CD4-positive, CD25-positive, alpha-beta regulatory T cell (primary cell): ENCODE results near the gene HELT. TPM values are rescaled to one million over a fixed set of nuclear protein-coding genes. Genes with fewer than 3 reads are reported as not detected.
"Not testable (repeated sequence)": the region's sequence is repeated elsewhere in the genome, so short reads cannot be mapped to it uniquely, and the experiment has no call there.

Experiments used
- ATAC-seq, 2 donors: fragments of 150-1000 bp; cut with Tn5 transposase; one replicate each; pipeline ENCODE4 v1.10.0; 2021; ENCODE audit warnings: low read depth in 2 of 2, moderate number of reproducible peaks in 2 of 2, moderate library complexity in 1 of 2
- DNase-seq, 3 donors: peaks; one replicate each; pipeline versions ENCODE4 v3.0.0 to v3.0.0-alpha.2; 2012 to 2022; ENCODE audit warnings: mixed read lengths in 1 of 3
- H3K27ac ChIP-seq: one replicate; pipeline ENCODE4 v1.7.0; 2013; ENCODE audit warnings: mild to moderate bottlenecking, low read length; ENCODE audit not compliant: insufficient read depth, poor library complexity, severe bottlenecking
- H3K27me3 ChIP-seq: one replicate; pipeline ENCODE4 v1.7.0; 2013; ENCODE audit warnings: low read length; ENCODE audit not compliant: control insufficient read depth, insufficient read depth
- H3K36me3 ChIP-seq: one replicate; pipeline ENCODE4 v1.7.0; 2013; ENCODE audit warnings: mild to moderate bottlenecking, low read length, moderate library complexity; ENCODE audit not compliant: control insufficient read depth, insufficient read depth
- H3K4me1 ChIP-seq: 2 replicates; pipeline ENCODE4 v1.7.0; 2013; ENCODE audit warnings: mild to moderate bottlenecking, low read length; ENCODE audit not compliant: insufficient read depth, control insufficient read depth, poor library complexity, severe bottlenecking
- H3K4me3 ChIP-seq: one replicate; pipeline ENCODE4 v1.7.0; 2013; ENCODE audit warnings: low read depth, mild to moderate bottlenecking, low read length, moderate library complexity
- H3K9me3 ChIP-seq, 2 experiments: 1 replicate in 1 of 2; 2 replicates in 1 of 2; pipeline ENCODE4 v1.7.0; 2013; ENCODE audit warnings: low read length in 2 of 2, mild to moderate bottlenecking in 1 of 2, moderate library complexity in 1 of 2; ENCODE audit not compliant: control insufficient read depth in 2 of 2
- H3K27ac Mint-ChIP-seq, 3 donors: one replicate each; pipeline ENCODE4 v1.8.0; 2020 to 2022; ENCODE audit warnings: mild to moderate bottlenecking in 3 of 3, mixed read lengths in 3 of 3, moderate library complexity in 2 of 3
- H3K27me3 Mint-ChIP-seq: one replicate; pipeline ENCODE4 v1.8.0; 2022; ENCODE audit warnings: mild to moderate bottlenecking, mixed read lengths
- H3K36me3 Mint-ChIP-seq: one replicate; pipeline ENCODE4 v1.8.0; 2020; ENCODE audit warnings: mixed read lengths
- H3K4me1 Mint-ChIP-seq, 4 donors: one replicate each; pipeline ENCODE4 v1.8.0; 2020 to 2022; ENCODE audit warnings: mixed read lengths in 4 of 4, mild to moderate bottlenecking in 1 of 4
- H3K4me3 Mint-ChIP-seq, 4 donors: one replicate each; pipeline ENCODE4 v1.8.0; 2020 to 2022; ENCODE audit warnings: mild to moderate bottlenecking in 4 of 4, mixed read lengths in 4 of 4, moderate library complexity in 3 of 4
- H3K9me3 Mint-ChIP-seq, 7 donors: one replicate each; pipeline ENCODE4 v1.8.0; 2020 to 2022; ENCODE audit warnings: mixed read lengths in 7 of 7, mild to moderate bottlenecking in 3 of 7, moderate library complexity in 2 of 7
- polyA plus RNA-seq, 4 donors: library from polyadenylated mRNA; unstranded; fragments of 300-500 nt; fragmentation: Illumina TruSeq; gene quantifications; one replicate each; pipeline ENCODE4 v1.2.3, GENCODE V29; 2021
- total RNA-seq: library from RNA; stranded (reverse); gene quantifications from one replicate; pipeline ENCODE4 v1.2.3, GENCODE V29; 2022

Gene HELT
- total and polyA plus RNA-seq, 5 donors from 2014 or later, result not detected

DNA sequence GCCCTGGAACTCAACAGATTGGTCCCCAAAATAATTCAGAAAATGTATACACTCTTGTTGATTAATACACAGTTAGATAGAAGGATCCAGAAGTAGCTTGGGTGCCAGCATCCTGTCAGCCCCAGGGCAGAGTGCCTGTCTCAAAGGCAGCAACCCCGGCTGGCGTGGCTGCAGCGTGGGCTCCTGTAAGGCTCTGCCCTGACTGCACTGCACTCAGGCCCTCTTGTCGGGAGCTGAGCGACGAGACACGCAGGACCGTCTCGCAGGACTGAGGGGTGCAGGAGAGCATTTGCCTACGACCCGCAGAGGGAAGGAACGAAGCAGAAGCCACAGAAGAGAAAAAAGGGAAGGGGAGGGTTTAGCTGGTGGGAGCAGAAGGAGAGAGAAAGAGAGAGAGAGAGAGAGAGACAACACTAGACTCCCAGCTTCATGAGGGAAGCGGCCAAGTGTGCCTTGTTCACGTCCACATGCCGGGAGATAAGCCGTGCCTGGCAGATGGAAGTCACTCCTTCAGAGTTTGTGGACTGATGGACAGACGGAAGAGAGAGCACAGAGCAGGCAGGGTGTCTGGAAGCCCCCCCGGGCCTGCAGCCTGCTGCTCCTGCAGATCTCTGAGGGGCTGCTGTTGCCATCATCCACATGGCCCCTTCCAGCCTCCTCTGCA is 38.7 kb upstream of the HELT start:
- H3K36me3 Mint-ChIP-seq, result no peaks in the 10 kb centered on the region
- Histone ChIP-seq H3K4me1 (peaks cover 15% of the 10 kb centered on the region), H3K36me3 (no peaks in the 10 kb centered on the region), H3K27me3 (peaks cover 2% of the 10 kb centered on the region), H3K27ac (no peak overlapping the region), H3K4me3 (no peak overlapping the region), H3K9me3 (no peaks in the 10 kb centered on the region)
- DNase-seq, result no peak
- ATAC-seq, result no peak
- H3K4me3 Mint-ChIP-seq, result no peak overlapping the region
- peaks cover 0 to 2% (median 0%) of the 10 kb centered on the region in 7 donors for H3K9me3 Mint-ChIP-seq
- H3K27ac Mint-ChIP-seq, result no peak overlapping the region
- H3K4me1 Mint-ChIP-seq, result peaks cover 0 to 5% (median 1%) of the 10 kb centered on the region in 4 donors
- no peaks in the 10 kb centered on the region for H3K27me3 Mint-ChIP-seq

DNA sequence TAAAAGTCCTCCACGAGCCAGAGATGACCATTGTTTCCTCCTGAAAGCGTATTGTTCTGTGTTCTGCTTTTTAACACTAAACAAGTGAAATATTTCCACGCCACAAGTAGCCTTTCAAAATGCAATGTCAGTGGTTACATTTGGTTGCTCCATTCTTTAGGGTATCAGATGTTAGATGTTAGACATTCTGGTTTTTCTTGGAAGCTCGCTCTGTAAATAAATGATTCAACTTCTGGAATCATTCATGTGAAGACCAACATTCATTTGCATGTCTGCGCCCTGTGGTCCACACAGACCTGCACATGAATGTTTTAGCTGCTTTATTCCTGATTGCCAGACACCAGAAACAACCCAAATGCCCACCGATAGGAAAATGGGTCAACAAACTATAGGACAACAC is 38.0 kb upstream of the HELT start:
- no peak overlapping the region for H3K4me3 ChIP-seq
- no peaks in the 10 kb centered on the region for H3K36me3 ChIP-seq
- ATAC-seq (no peak), DNase-seq (no peak)
- no peak overlapping the region for H3K4me3 Mint-ChIP-seq
- H3K27ac ChIP-seq, result no peak overlapping the region
- no peaks in the 10 kb centered on the region for H3K36me3 Mint-ChIP-seq
- H3K27me3 Mint-ChIP-seq, result no peaks in the 10 kb centered on the region
- H3K9me3 Mint-ChIP-seq, result peaks cover 0 to 2% (median 0%) of the 10 kb centered on the region in 7 donors
- H3K27ac Mint-ChIP-seq, result no peak overlapping the region
- peaks cover 15% of the 10 kb centered on the region for H3K4me1 ChIP-seq
- peaks cover 0 to 5% (median 1%) of the 10 kb centered on the region in 4 donors for H3K4me1 Mint-ChIP-seq
- H3K27me3 ChIP-seq, result peaks cover 2% of the 10 kb centered on the region
- H3K9me3 ChIP-seq, result no peaks in the 10 kb centered on the region

DNA sequence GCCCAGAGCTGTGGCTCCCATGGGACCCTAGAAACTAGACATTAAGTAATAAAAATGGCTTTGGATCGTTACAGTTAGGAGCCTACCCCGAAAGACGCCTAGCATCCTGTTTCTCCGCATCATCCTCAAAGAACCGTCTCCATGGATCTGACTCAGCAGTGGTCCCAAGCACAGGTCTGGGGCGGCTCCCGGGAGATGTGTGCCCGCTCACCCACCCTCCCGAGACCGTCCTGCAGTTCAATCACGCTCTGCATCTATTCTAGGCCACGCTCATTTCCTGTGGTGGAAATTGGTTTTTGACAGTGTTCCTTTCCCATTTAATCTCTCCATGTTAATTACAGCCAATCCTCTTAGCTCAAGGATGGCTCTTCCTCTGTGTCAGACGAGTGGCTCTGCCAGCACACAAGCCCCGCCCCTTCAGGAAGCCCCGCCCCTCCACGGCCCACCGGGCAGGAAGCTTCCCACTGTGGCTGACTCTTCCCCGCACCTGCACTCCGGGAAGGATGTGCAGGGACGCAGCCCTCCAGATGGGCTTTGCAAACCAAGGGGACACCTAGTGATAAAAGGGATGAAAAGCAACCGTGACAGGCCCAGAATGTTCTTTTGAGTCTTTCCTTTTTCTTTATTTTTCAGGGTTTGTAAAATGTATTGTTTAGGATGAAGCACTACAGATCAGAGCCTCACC is 34.5 kb upstream of the HELT start:
- Mint-ChIP-seq H3K4me1 (peaks cover 0 to 5% (median 1%) of the 10 kb centered on the region in 4 donors), H3K4me3 (no peak overlapping the region), H3K27ac (no peak overlapping the region), H3K36me3 (no peaks in the 10 kb centered on the region), H3K9me3 (no peaks in the 10 kb centered on the region), H3K27me3 (no peaks in the 10 kb centered on the region)
- Histone ChIP-seq H3K4me1 (peaks cover 15% of the 10 kb centered on the region), H3K4me3 (peak overlapping the region; percentile 33), H3K9me3 (no peaks in the 10 kb centered on the region), H3K27ac (no peak overlapping the region), H3K27me3 (peaks cover 2% of the 10 kb centered on the region), H3K36me3 (no peaks in the 10 kb centered on the region)
- peak; percentile 22 to 54 for ATAC-seq
- peak in 2 of 3 donors; percentile 16 to 49 for DNase-seq

DNA sequence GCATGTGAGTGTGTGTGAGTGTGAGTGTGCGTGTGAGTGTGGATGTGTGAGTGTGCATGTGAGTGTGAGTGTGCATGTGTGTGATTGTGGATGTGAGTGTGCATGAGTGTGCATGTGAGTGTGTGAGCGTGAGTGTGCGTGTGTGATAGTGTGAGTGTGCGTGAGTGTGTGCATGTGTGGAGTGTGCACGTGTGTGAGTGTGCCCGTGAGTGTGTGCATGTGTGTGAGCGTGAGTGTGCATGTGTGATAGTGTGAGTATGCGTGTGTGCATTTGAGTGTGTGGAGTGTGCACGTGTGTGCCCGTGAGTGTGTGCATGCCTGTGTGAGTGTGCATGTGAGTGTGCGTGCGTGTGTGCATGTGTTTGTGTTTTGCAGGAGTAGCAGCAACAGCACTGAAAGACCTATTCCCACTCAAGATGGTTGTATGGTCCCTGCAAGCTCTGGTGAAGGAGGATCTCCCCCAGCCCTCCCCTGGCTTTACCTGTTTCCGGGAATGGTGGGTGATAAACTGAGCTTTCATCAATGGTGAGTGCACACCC is 30.7 kb upstream of the HELT start:
- Histone ChIP-seq H3K27ac (no peak overlapping the region), H3K9me3 (no peaks in the 10 kb centered on the region), H3K4me1 (peaks cover 14% of the 10 kb centered on the region), H3K36me3 (no peaks in the 10 kb centered on the region), H3K4me3 (no peak overlapping the region), H3K27me3 (peaks cover 1% of the 10 kb centered on the region)
- Mint-ChIP-seq H3K27ac (no peak overlapping the region), H3K36me3 (no peaks in the 10 kb centered on the region), H3K27me3 (peaks cover 6% of the 10 kb centered on the region), H3K4me3 (no peak overlapping the region), H3K4me1 (peaks cover 0 to 5% (median 0%) of the 10 kb centered on the region in 4 donors), H3K9me3 (no peaks in the 10 kb centered on the region)
- DNase-seq, result no peak
- ATAC-seq, result no peak

DNA sequence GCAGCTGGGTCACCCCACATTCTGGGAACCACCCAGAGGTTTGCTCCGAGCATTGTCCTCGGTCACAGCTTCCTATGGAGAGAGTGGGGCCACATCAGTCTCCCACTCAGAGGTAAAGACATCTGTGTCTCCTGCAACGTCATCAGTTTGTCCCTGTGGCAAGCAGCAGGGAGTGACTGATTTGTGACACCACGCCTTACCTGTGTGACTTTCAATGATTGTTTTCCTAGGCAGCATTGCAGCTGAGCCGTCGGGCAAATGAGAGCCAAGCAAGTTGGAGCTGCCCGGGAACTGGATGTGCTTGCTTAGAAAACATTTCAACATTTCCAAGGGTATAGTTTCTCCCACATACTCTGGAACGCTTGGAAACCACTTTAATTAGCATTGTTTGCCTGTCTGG is 29.7 kb upstream of the HELT start:
- H3K4me1 ChIP-seq, result peaks cover 4% of the 10 kb centered on the region
- no peaks in the 10 kb centered on the region for H3K4me1 Mint-ChIP-seq
- no peak overlapping the region for H3K27ac ChIP-seq
- DNase-seq (no peak), ATAC-seq (no peak)
- no peak overlapping the region for H3K4me3 Mint-ChIP-seq
- no peaks in the 10 kb centered on the region for H3K9me3 ChIP-seq
- H3K36me3 ChIP-seq, result no peaks in the 10 kb centered on the region
- H3K27me3 ChIP-seq, result peaks cover 2% of the 10 kb centered on the region
- peaks cover 6% of the 10 kb centered on the region for H3K27me3 Mint-ChIP-seq
- H3K4me3 ChIP-seq, result no peak overlapping the region
- H3K27ac Mint-ChIP-seq, result no peak overlapping the region
- no peaks in the 10 kb centered on the region for H3K9me3 Mint-ChIP-seq
- H3K36me3 Mint-ChIP-seq, result no peaks in the 10 kb centered on the region

DNA sequence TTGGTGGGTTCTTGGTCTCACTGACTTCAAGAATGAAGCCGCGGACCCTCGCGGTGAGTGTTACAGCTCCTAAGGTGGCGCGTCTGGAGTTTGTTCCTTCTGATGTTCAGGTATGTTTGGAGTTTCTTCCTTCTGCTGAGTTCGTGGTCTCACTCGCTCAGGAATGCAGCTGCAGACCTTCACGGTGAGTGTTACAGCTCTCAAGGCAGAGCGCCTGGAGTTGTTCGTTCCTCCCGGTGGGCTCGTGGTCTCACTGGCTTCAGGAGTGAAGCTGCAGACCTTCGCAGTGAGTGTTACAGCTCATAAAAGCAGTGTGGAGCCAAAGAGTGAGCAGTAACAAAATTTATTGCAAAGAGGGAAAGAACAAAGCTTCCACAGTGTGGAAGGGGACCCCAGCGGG is 29.0 kb upstream of the HELT start:
- DNase-seq, H3K9me3 Mint-ChIP-seq: not testable (repeated sequence)

DNA sequence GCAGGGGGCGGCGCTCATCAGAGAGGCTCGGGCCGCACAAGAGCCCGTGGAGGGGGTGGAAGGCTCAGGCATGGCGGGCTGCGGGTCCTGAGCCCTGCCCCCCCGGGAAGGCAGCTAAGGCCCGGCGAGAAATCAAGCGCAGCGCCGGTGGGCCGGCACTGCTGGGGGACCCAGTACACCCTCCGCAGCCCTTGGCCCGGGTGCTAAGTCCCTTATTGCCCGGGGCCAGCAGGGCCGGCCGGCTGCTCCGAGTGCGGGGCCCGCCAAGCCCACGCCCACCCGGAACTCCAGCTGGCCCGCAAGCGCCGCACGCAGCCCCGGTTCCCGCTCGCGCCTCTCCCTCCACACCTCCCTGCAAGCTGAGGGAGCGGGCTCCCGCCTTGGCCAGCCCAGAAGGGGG is 28.2 kb upstream of the HELT start:
- H3K4me3 Mint-ChIP-seq, H3K27me3 Mint-ChIP-seq, ATAC-seq, H3K4me1 Mint-ChIP-seq, H3K9me3 Mint-ChIP-seq, H3K4me1 ChIP-seq, DNase-seq, H3K9me3 ChIP-seq, H3K36me3 ChIP-seq, H3K36me3 Mint-ChIP-seq, H3K27ac Mint-ChIP-seq, H3K27me3 ChIP-seq, H3K27ac ChIP-seq, H3K4me3 ChIP-seq: not testable (repeated sequence)

More for the DNA sequence above, 29.0 kb upstream of the HELT start:
- H3K27me3 Mint-ChIP-seq, H3K4me1 ChIP-seq, H3K27ac Mint-ChIP-seq, H3K4me1 Mint-ChIP-seq, H3K27ac ChIP-seq, ATAC-seq, H3K9me3 ChIP-seq, H3K4me3 ChIP-seq, H3K36me3 Mint-ChIP-seq, H3K27me3 ChIP-seq, H3K36me3 ChIP-seq, H3K4me3 Mint-ChIP-seq: not testable (repeated sequence)

DNA sequence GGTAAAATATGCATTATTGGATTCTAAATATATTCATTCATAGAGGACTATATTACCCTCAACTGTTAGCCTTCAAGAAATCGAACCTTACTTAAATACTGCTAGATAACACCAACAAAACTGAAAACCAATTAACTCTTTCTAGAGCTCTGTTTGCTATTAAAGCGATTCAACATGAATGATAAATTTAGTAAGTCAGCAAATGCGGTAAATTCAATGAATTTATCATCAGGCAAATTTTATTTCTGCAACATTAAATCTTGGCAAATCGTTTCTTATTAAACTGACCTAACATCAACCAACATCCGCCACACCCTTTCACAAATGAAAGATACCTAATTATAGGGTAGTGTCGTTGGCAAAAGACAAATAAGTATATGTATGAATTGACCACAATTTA is 26.4 kb upstream of the HELT start:
- Mint-ChIP-seq H3K4me1 (no peaks in the 10 kb centered on the region), H3K36me3 (no peaks in the 10 kb centered on the region), H3K27me3 (peaks cover 6% of the 10 kb centered on the region), H3K4me3 (no peak overlapping the region), H3K27ac (no peak overlapping the region), H3K9me3 (no peaks in the 10 kb centered on the region)
- Histone ChIP-seq H3K9me3 (no peaks in the 10 kb centered on the region), H3K4me1 (no peaks in the 10 kb centered on the region), H3K36me3 (no peaks in the 10 kb centered on the region), H3K27me3 (peaks cover 2% of the 10 kb centered on the region), H3K4me3 (no peak overlapping the region), H3K27ac (no peak overlapping the region)
- DNase-seq (no peak), ATAC-seq (no peak)
